Measurements from ENCODE around the gene ESYT3. TPM values are rescaled to one million over a fixed set of nuclear protein-coding genes. Genes with fewer than 3 reads are reported as not detected.

ESYT3 gene
- total RNA-seq, 1 experiment from 2014 or later = 6.4 TPM

- no peaks in the 10 kb centered on the region for H3K79me2 ChIP-seq (ENCODE audit: low read depth)
- intact Hi-C loops (cut with micrococcal nuclease; ENCODE audit: unreplicated experiment) = no loop called here
- H2AFZ ChIP-seq = no peak overlapping the region
- no TSS peak for BruUV-seq (replicated peaks)
- no peak overlapping the region for H3K4me3 ChIP-seq
- no peaks in the 10 kb centered on the region for H3K4me1 ChIP-seq (replicated peaks; ENCODE audit: insufficient read depth)
- TF ChIP-seq EZH2 (IDR thresholded peaks at IDR 0.05; ENCODE audit: low read depth) (no peak), CTCF (conservative IDR thresholded peaks at IDR 0.05) (no peak)
- no peaks in the 10 kb centered on the region for H3K27me3 ChIP-seq (ENCODE audit: insufficient read depth, low read depth)
- no peaks in the 10 kb centered on the region for H3K9me3 ChIP-seq (ENCODE audit: insufficient read depth, low read depth)
- no peak overlapping the region for H3K27ac ChIP-seq
- CTCF ChIA-PET = no interaction called here
- POLR2A ChIA-PET (ENCODE audit: unreplicated experiment) = no interaction called here
- H3F3A ChIP-seq (ENCODE audit: insufficient read depth, low read depth) = no peaks in the 10 kb centered on the region
- no peaks in the 10 kb centered on the region for H3K36me3 ChIP-seq (ENCODE audit: low read depth)
- no peaks in the 10 kb centered on the region for H3K9me2 ChIP-seq (ENCODE audit: insufficient read depth)
- H4K20me1 ChIP-seq (ENCODE audit: insufficient read depth) = no peaks in the 10 kb centered on the region
- DNase-seq = no peak
- H3K4me2 ChIP-seq = no peak overlapping the region
Observed at GRCh38 chr3:138456961-138457862, 22.8 kb downstream of the ESYT3 start.

- Histone ChIP-seq H3K27ac (no peak overlapping the region), H3K36me3 (ENCODE audit: low read depth) (no peaks in the 10 kb centered on the region), H3K27me3 (ENCODE audit: insufficient read depth, low read depth) (no peaks in the 10 kb centered on the region), H3K4me3 (no peak overlapping the region), H3K79me2 (ENCODE audit: low read depth) (no peaks in the 10 kb centered on the region), H3F3A (ENCODE audit: insufficient read depth, low read depth) (no peaks in the 10 kb centered on the region), H4K20me1 (ENCODE audit: insufficient read depth) (no peaks in the 10 kb centered on the region), H3K4me2 (no peak overlapping the region), H3K9me3 (ENCODE audit: insufficient read depth, low read depth) (no peaks in the 10 kb centered on the region), H3K9me2 (ENCODE audit: insufficient read depth) (no peaks in the 10 kb centered on the region), H3K4me1 (replicated peaks; ENCODE audit: insufficient read depth) (no peaks in the 10 kb centered on the region), H2AFZ (no peak overlapping the region)
- POLR2A ChIA-PET (ENCODE audit: unreplicated experiment) = no interaction called here
- intact Hi-C loops (cut with micrococcal nuclease; ENCODE audit: unreplicated experiment) = no loop called here
- DNase-seq = no peak
- BruUV-seq (replicated peaks) = no TSS peak
- TF ChIP-seq EZH2 (IDR thresholded peaks at IDR 0.05; ENCODE audit: low read depth) (no peak), CTCF (conservative IDR thresholded peaks at IDR 0.05) (no peak)
- CTCF ChIA-PET = no interaction called here
Observed at GRCh38 chr3:138457863-138458735, 23.7 kb downstream of the ESYT3 start.

- Histone ChIP-seq H3K4me3 (no peak overlapping the region), H3K9me2 (ENCODE audit: insufficient read depth) (no peaks in the 10 kb centered on the region), H3K9me3 (ENCODE audit: insufficient read depth, low read depth) (no peaks in the 10 kb centered on the region), H3K27me3 (ENCODE audit: insufficient read depth, low read depth) (no peaks in the 10 kb centered on the region), H3F3A (ENCODE audit: insufficient read depth, low read depth) (no peaks in the 10 kb centered on the region), H2AFZ (no peak overlapping the region), H3K36me3 (ENCODE audit: low read depth) (no peaks in the 10 kb centered on the region), H4K20me1 (ENCODE audit: insufficient read depth) (no peaks in the 10 kb centered on the region), H3K27ac (no peak overlapping the region), H3K79me2 (ENCODE audit: low read depth) (no peaks in the 10 kb centered on the region), H3K4me2 (no peak overlapping the region), H3K4me1 (replicated peaks; ENCODE audit: insufficient read depth) (no peaks in the 10 kb centered on the region)
- POLR2A ChIA-PET (ENCODE audit: unreplicated experiment) = no interaction called here
- no TSS peak for BruUV-seq (replicated peaks)
- intact Hi-C loops (cut with micrococcal nuclease; ENCODE audit: unreplicated experiment) = no loop called here
- no peak for DNase-seq
- CTCF ChIA-PET = no interaction called here
- TF ChIP-seq CTCF (conservative IDR thresholded peaks at IDR 0.05) (no peak), EZH2 (IDR thresholded peaks at IDR 0.05; ENCODE audit: low read depth) (no peak)
Observed at GRCh38 chr3:138458774-138459499, 24.5 kb downstream of the ESYT3 start.

Measured in PC-9 (cell line).